Mononuclear cell (primary cell): ENCODE results near the gene C10orf95. TPM values are rescaled to one million over a fixed set of nuclear protein-coding genes. Genes with fewer than 3 reads are reported as not detected.
"Not testable (repeated sequence)": the region's sequence is repeated elsewhere in the genome, so short reads cannot be mapped to it uniquely, and the experiment has no call there.

Experiments
- H3K27me3 ChIP-seq: 2 replicates; pipeline ENCODE4 v1.6.0; 2011; ENCODE audit warnings: low read length, control low read depth; ENCODE audit not compliant: insufficient read depth
- H3K4me1 ChIP-seq: 2 replicates; pipeline ENCODE4 v1.5.1; 2011; ENCODE audit warnings: mild to moderate bottlenecking, low read length, control low read depth; ENCODE audit not compliant: insufficient read depth
- H3K4me3 ChIP-seq: 2 replicates; pipeline ENCODE4 v1.5.1; 2011; ENCODE audit warnings: mild to moderate bottlenecking, low read length, moderate library complexity
- H3K9me3 ChIP-seq: 2 replicates; pipeline ENCODE4 v1.5.1; 2011; ENCODE audit warnings: low read depth, mild to moderate bottlenecking, control low read depth, low read length
- total RNA-seq: library from RNA; depleted of rRNA; stranded (reverse); fragments of >200 nt; gene quantifications from one replicate; pipeline ENCODE4 v1.2.3, GENCODE V29; 2012

The C10orf95 gene, protein sequence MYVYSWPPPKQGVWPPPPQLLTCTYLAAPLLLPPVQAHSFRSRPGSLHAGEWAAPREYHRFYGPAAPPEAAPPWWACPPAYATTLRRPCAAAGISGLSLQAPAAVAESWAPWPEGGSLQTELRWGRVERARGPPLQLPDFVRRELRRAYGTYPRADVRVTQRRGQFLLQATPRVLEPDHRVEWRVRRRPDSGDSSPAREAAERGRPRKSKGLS
- 0.10 TPM for total RNA-seq

DNA sequence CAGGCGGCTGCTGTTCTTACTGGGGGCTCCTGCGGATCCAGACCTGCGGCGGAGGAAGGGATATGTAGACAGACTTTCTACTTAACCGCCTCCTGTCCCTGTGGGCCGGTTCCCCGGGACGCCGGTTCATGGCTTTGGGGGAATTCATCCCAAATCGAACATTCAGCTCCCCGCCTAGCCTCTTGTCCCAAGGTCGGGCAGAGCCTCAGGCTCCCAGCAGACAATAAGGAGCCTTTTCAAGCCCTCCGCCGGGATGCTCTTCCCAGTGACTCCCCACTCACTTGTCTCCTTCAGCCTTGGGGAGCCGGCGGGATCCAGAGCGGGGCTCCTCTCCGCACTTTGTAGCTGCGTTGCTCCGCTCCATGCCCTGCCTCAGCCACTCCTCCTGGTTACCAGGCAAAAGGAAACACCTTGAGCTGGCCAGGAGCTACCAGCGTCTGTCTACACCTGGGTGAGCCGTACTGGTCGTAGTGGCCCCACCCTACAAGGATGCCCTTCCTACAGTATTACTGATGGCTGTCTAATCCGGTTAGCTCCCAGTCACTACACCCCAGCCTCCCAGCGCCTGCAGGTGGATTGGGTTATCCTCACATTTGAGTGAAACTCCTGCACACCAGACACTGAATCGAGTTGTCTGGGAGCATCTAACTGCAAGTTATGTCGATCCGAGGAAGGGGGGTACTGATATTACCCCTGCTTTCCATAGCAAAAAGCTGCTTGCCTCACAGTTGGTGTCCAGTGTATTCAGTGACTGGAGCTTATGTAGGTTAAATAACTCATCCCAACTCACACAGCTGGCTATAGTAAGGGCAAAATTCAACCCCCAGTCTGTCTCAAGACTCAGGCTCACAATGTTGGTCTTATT is at the start of gene C10orf95:
C10orf95 (minus strand) TSS at position 439 of the 865 bp plus-strand sequence. CDS start 450 bp downstream, outside the sequence.
- H3K27me3 ChIP-seq = no peaks in the 10 kb centered on the region
- peaks cover 66% of the 10 kb centered on the region for H3K4me1 ChIP-seq
- H3K4me3 ChIP-seq = peak within 1 kb of the TSS; percentile 78
- no peaks in the 10 kb centered on the region for H3K9me3 ChIP-seq

GRCh38 chr10:102500686-102501085 is 49.3 kb upstream of the C10orf95 start:
- peaks cover 47% of the 10 kb centered on the region for H3K4me1 ChIP-seq
- H3K4me3 ChIP-seq = not testable (repeated sequence)

GRCh38 chr10:102499356-102499755 is 48.0 kb upstream of the C10orf95 start:
- no peak overlapping the region for H3K4me3 ChIP-seq
- peaks cover 34% of the 10 kb centered on the region for H3K4me1 ChIP-seq
- no peaks in the 10 kb centered on the region for H3K27me3 ChIP-seq
- H3K9me3 ChIP-seq = no peaks in the 10 kb centered on the region

More at GRCh38 chr10:102500686-102501085, 49.3 kb upstream of the C10orf95 start:
- H3K27me3 ChIP-seq, H3K9me3 ChIP-seq: not testable (repeated sequence)

DNA sequence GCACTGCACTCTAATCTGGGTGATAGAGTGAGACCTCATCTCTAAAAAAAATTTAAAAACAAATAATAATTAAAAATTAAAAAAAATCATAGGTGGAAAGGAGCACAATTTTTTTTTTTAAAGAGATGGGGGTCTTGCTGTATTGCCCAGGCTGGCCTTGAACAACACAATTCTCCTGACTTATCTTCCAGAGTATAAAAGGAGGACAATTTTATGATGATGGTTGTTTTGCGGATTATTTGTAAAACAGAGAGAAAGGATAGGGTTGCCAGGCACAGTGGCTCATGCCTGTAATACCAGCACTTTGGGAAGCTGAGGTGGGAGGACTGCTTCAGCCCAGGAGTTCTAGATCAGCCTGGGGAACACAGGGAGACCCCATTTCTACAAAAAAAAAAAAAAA is 46.2 kb upstream of the C10orf95 start:
- Histone ChIP-seq H3K9me3 (no peaks in the 10 kb centered on the region), H3K27me3 (no peaks in the 10 kb centered on the region), H3K4me1 (peaks cover 22% of the 10 kb centered on the region), H3K4me3 (no peak overlapping the region)

DNA sequence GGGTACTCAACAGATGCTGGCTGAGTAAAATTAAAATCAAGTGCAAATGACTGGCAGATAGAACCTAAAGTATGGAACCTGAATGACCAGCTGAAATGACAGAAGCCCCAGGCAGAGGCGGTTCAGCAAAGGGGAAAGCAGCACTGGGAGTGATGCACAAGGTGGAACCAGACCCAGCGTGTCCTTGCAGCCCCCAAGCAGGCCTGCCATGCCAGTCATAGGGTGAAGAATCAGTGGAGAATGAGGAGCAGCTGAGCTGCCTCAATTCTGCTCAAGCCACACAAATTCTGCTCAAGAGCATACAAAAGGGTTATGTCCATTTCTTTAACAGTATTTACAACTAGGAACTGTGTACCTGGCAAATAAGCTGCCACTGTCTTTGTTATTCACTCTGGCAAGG is 42.4 kb upstream of the C10orf95 start:
- Histone ChIP-seq H3K4me1 (no peaks in the 10 kb centered on the region), H3K4me3 (no peak overlapping the region), H3K27me3 (no peaks in the 10 kb centered on the region), H3K9me3 (no peaks in the 10 kb centered on the region)

GRCh38 chr10:102492983-102493382 is 41.6 kb upstream of the C10orf95 start:
- Histone ChIP-seq H3K4me1 (no peaks in the 10 kb centered on the region), H3K4me3 (no peak overlapping the region), H3K9me3 (no peaks in the 10 kb centered on the region), H3K27me3 (no peaks in the 10 kb centered on the region)

DNA sequence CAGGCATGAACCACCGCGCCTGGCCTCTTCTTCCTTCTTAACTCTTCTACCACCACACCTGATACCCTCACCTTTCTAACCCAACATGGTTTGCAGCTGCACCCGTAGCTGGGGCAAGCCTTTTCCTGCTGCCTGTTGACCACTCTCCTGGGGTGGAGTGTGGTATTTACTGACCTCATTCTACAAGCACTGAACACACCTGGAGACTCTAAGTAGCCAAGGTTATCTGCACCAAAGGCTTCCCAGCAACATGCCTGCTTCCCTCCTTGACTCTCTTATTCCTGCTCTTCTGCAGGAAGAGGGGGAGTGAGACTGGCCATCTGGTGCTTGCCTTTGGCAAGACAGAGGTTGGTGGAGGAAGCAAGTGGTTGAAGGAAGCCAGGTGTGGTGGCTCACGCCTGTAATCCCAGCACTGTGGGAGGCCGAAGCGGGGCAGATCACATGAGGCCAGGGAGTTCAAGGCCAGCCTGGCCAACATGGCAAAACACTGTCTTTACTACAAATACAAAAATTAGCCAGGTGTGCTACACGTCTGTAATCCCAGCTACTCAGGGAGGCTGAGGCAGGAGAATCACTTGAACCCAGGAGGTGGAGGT is 41.1 kb upstream of the C10orf95 start:
- no peaks in the 10 kb centered on the region for H3K27me3 ChIP-seq
- H3K4me1 ChIP-seq = no peaks in the 10 kb centered on the region
- no peaks in the 10 kb centered on the region for H3K9me3 ChIP-seq
- no peak overlapping the region for H3K4me3 ChIP-seq

GRCh38 chr10:102491136-102491535 is 39.8 kb upstream of the C10orf95 start:
- Histone ChIP-seq H3K4me3 (no peak overlapping the region), H3K4me1 (no peaks in the 10 kb centered on the region), H3K9me3 (no peaks in the 10 kb centered on the region), H3K27me3 (no peaks in the 10 kb centered on the region)

- Histone ChIP-seq H3K4me1 (no peaks in the 10 kb centered on the region), H3K9me3 (no peaks in the 10 kb centered on the region), H3K4me3 (no peak overlapping the region), H3K27me3 (no peaks in the 10 kb centered on the region)
Measured at GRCh38 chr10:102485093-102485784, 33.9 kb upstream of the C10orf95 start.

DNA sequence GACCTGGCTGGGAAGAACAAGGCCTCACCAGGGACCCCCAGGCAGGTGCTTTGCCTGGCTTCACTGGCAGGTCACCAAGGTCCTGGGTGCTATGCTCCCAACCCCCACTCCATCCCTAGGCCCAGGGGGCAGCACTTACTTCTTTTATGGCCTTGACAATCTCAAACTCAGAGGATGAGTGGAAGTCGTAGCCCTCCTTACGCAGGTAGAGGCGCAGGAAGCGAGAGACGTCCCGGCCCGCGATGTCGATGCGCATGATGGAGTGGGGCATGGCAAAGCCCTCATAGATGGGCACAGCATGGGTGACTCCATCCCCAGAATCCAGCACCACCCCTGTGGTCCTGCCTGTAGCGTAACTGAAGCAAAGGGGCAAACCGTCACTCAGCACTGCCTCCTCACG is 32.7 kb upstream of the C10orf95 start:
- no peaks in the 10 kb centered on the region for H3K27me3 ChIP-seq
- H3K4me1 ChIP-seq = peaks cover 3% of the 10 kb centered on the region
- H3K9me3 ChIP-seq = no peaks in the 10 kb centered on the region
- H3K4me3 ChIP-seq = no peak overlapping the region

- H3K9me3 ChIP-seq = no peaks in the 10 kb centered on the region
- H3K4me3 ChIP-seq = no peak overlapping the region
- peaks cover 9% of the 10 kb centered on the region for H3K4me1 ChIP-seq
- no peaks in the 10 kb centered on the region for H3K27me3 ChIP-seq
Measured at GRCh38 chr10:102480396-102480795, 29.1 kb upstream of the C10orf95 start.

DNA sequence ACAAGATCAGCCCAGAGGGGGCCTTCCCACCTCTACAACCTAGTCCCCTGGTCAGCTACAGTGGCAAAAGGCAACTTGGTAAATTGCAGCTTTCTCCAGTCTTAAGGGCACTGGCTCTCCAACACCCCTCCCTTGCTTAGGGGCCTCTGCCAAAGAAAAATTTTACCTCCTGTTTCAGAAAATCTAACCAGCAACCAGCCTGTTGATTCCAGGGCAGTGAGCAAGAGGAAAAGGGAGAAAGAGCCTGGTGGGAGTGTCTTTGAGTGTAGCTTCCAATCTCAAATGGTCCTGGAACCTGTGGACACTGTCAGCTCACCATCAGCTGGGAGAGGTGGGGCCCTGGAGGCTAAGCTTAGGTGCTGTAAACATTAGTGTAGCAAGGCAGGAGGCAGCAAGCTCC is 28.3 kb upstream of the C10orf95 start:
- no peaks in the 10 kb centered on the region for H3K9me3 ChIP-seq
- no peak overlapping the region for H3K4me3 ChIP-seq
- H3K27me3 ChIP-seq = no peaks in the 10 kb centered on the region
- peaks cover 9% of the 10 kb centered on the region for H3K4me1 ChIP-seq

- no peaks in the 10 kb centered on the region for H3K27me3 ChIP-seq
- H3K9me3 ChIP-seq = no peaks in the 10 kb centered on the region
- no peak overlapping the region for H3K4me3 ChIP-seq
- H3K4me1 ChIP-seq = peaks cover 15% of the 10 kb centered on the region
Measured at GRCh38 chr10:102476466-102477141, 25.3 kb upstream of the C10orf95 start.

GRCh38 chr10:102475451-102476040 is 24.2 kb upstream of the C10orf95 start:
- H3K27me3 ChIP-seq = no peaks in the 10 kb centered on the region
- peaks cover 15% of the 10 kb centered on the region for H3K4me1 ChIP-seq
- no peak overlapping the region for H3K4me3 ChIP-seq
- H3K9me3 ChIP-seq = no peaks in the 10 kb centered on the region
